ENCODE data around the gene GPBP1. TPM values are rescaled to one million over a fixed set of nuclear protein-coding genes. Genes with fewer than 3 reads are reported as not detected.

Gene GPBP1
- total RNA-seq, 2 donors from 2014 or later, result 40.2 to 93.0 TPM

GRCh38 chr5:57258943-57259342 lies 85.1 kb downstream of the GPBP1 start:
- TF ChIP-seq CTCF (IDR thresholded peaks at IDR 0.05), result no peak
- ATAC-seq (ENCODE audit: insufficient number of reproducible peaks, low FRiP score, low read depth) (no peak), DNase-seq (ENCODE audit: low spot score) (no peak)
- peaks cover 27% of the 10 kb centered on the region for H3K36me3 ChIP-seq
- H3K27ac ChIP-seq, result no peak overlapping the region
- peaks cover 13 to 20% of the 10 kb centered on the region in 2 donors for H3K4me1 ChIP-seq (ENCODE audit: control insufficient read depth in 1 of 2, low read depth in 2 of 2)
- no peak overlapping the region for H3K4me3 ChIP-seq
- H3K9me3 ChIP-seq, result no peaks in the 10 kb centered on the region
- H3K27me3 ChIP-seq (replicated peaks; ENCODE audit: insufficient read depth), result no peaks in the 10 kb centered on the region

GRCh38 chr5:57259704-57260103 lies 85.8 kb downstream of the GPBP1 start:
- ATAC-seq (ENCODE audit: insufficient number of reproducible peaks, low FRiP score, low read depth), result no peak
- no peak for TF ChIP-seq CTCF (IDR thresholded peaks at IDR 0.05)
- Histone ChIP-seq H3K27me3 (replicated peaks; ENCODE audit: insufficient read depth) (no peaks in the 10 kb centered on the region), H3K27ac (no peak overlapping the region), H3K4me3 (no peak overlapping the region), H3K36me3 (peaks cover 27% of the 10 kb centered on the region), H3K4me1 (ENCODE audit: control insufficient read depth in 1 of 2, low read depth in 2 of 2) (peaks cover 13 to 20% of the 10 kb centered on the region in 2 donors), H3K9me3 (no peaks in the 10 kb centered on the region)
- DNase-seq (ENCODE audit: low spot score), result no peak

GRCh38 chr5:57262541-57262940 lies 88.7 kb downstream of the GPBP1 start:
- DNase-seq (ENCODE audit: low spot score), result no peak
- no peak for ATAC-seq (ENCODE audit: insufficient number of reproducible peaks, low FRiP score, low read depth)

GRCh38 chr5:57267805-57268204 lies 93.9 kb downstream of the GPBP1 start:
- peaks cover 0 to 14% of the 10 kb centered on the region in 2 donors for H3K4me1 ChIP-seq (ENCODE audit: control insufficient read depth in 1 of 2, low read depth in 2 of 2)
- H3K27me3 ChIP-seq (replicated peaks; ENCODE audit: insufficient read depth), result no peaks in the 10 kb centered on the region
- no peaks in the 10 kb centered on the region for H3K9me3 ChIP-seq
- DNase-seq (ENCODE audit: low spot score) (no peak), ATAC-seq (ENCODE audit: insufficient number of reproducible peaks, low FRiP score, low read depth) (no peak)
- no peak overlapping the region for H3K27ac ChIP-seq
- no peak overlapping the region for H3K4me3 ChIP-seq
- no peak for TF ChIP-seq CTCF (IDR thresholded peaks at IDR 0.05)
- H3K36me3 ChIP-seq, result peaks cover 6% of the 10 kb centered on the region

More at GRCh38 chr5:57262541-57262940, 88.7 kb downstream of the GPBP1 start:
- no peak for TF ChIP-seq CTCF (IDR thresholded peaks at IDR 0.05)
- Histone ChIP-seq H3K9me3 (no peaks in the 10 kb centered on the region), H3K4me3 (no peak overlapping the region), H3K36me3 (peaks cover 19% of the 10 kb centered on the region), H3K4me1 (ENCODE audit: control insufficient read depth in 1 of 2, low read depth in 2 of 2) (peaks cover 13 to 22% of the 10 kb centered on the region in 2 donors), H3K27me3 (replicated peaks; ENCODE audit: insufficient read depth) (no peaks in the 10 kb centered on the region), H3K27ac (no peak overlapping the region)

- ATAC-seq (ENCODE audit: insufficient number of reproducible peaks, low FRiP score, low read depth) (no peak), DNase-seq (ENCODE audit: low spot score) (no peak)
- Histone ChIP-seq H3K27me3 (replicated peaks; ENCODE audit: insufficient read depth) (no peaks in the 10 kb centered on the region), H3K9me3 (no peaks in the 10 kb centered on the region), H3K27ac (no peak overlapping the region), H3K4me1 (ENCODE audit: control insufficient read depth in 1 of 2, low read depth in 2 of 2) (no peaks in the 10 kb centered on the region), H3K4me3 (no peak overlapping the region), H3K36me3 (no peaks in the 10 kb centered on the region)
- TF ChIP-seq CTCF (IDR thresholded peaks at IDR 0.05), result no peak
Observed at GRCh38 chr5:57276353-57276752, 102.5 kb downstream of the GPBP1 start.

All from thoracic aorta (tissue), 2 donors.